ENCODE data around the gene GLRX3. TPM values are rescaled to one million over a fixed set of nuclear protein-coding genes. Genes with fewer than 3 reads are reported as not detected.

The GLRX3 gene
- total RNA-seq, 1 experiment from 2014 or later: 142 TPM

GRCh38 chr10:130110246-130111112 lies 25.7 kb upstream of the GLRX3 start, which contains the start of gene C10orf143 (continued):
- TF ChIP-seq ATF2 (CRISPR knock-in tag; IDR thresholded peaks at IDR 0.05; ENCODE audit: borderline replicate concordance, low read depth) (no peak), ERG (CRISPR knock-in tag; IDR thresholded peaks at IDR 0.05) (no peak), USF2 (CRISPR knock-in tag; IDR thresholded peaks at IDR 0.05) (no peak; the same call in 1 of the 2 replicates), ATF1 (CRISPR knock-in tag; IDR thresholded peaks at IDR 0.05) (no peak), ZSCAN18 (CRISPR knock-in tag; IDR thresholded peaks at IDR 0.05) (no peak), TP53 (CRISPR knock-in tag; IDR thresholded peaks at IDR 0.05) (no peak; the same call in 1 of the 2 replicates), AR (CRISPR knock-in tag; IDR thresholded peaks at IDR 0.05) (no peak), FOXJ3 (CRISPR knock-in tag; IDR thresholded peaks at IDR 0.05; ENCODE audit: borderline replicate concordance) (no peak), GRHL2 (CRISPR knock-in tag; IDR thresholded peaks at IDR 0.05; ENCODE audit: insufficient replicate concordance, severe bottlenecking) (no peak), KAT7 (CRISPR knock-in tag; IDR thresholded peaks at IDR 0.05; ENCODE audit: borderline replicate concordance) (no peak), TEAD1 (CRISPR knock-in tag; IDR thresholded peaks at IDR 0.05) (no peak), NR2C2 (CRISPR knock-in tag; IDR thresholded peaks at IDR 0.05) (0 out of 2 replicates have a peak, but pooled peaks have one; percentile 22), OVOL2 (CRISPR knock-in tag; IDR thresholded peaks at IDR 0.05; ENCODE audit: borderline replicate concordance) (no peak), ZNF317 (CRISPR knock-in tag; IDR thresholded peaks at IDR 0.05; ENCODE audit: borderline replicate concordance, low read depth) (no peak), PRRX2 (CRISPR knock-in tag; IDR thresholded peaks at IDR 0.05) (no peak), CDX4 (CRISPR knock-in tag; IDR thresholded peaks at IDR 0.05; ENCODE audit: borderline replicate concordance) (no peak), SOX15 (CRISPR knock-in tag; IDR thresholded peaks at IDR 0.05) (no peak), ZNF512 (CRISPR knock-in tag; IDR thresholded peaks at IDR 0.05; ENCODE audit: borderline replicate concordance) (no peak), PRDM15 (CRISPR knock-in tag; IDR thresholded peaks at IDR 0.05) (no peak; the same call in none of the 2 replicates), CTCF (IDR thresholded peaks at IDR 0.05) (no peak), CREM (CRISPR knock-in tag; IDR thresholded peaks at IDR 0.05) (peak; percentile 71; the same call in 1 of the 2 replicates)
